ENCODE results near the gene UBQLN4. TPM values are rescaled to one million over a fixed set of nuclear protein-coding genes. Genes with fewer than 3 reads are reported as not detected.

UBQLN4 gene
- 17.3 and 17.4 TPM in 2 replicates for total RNA-seq

DNA sequence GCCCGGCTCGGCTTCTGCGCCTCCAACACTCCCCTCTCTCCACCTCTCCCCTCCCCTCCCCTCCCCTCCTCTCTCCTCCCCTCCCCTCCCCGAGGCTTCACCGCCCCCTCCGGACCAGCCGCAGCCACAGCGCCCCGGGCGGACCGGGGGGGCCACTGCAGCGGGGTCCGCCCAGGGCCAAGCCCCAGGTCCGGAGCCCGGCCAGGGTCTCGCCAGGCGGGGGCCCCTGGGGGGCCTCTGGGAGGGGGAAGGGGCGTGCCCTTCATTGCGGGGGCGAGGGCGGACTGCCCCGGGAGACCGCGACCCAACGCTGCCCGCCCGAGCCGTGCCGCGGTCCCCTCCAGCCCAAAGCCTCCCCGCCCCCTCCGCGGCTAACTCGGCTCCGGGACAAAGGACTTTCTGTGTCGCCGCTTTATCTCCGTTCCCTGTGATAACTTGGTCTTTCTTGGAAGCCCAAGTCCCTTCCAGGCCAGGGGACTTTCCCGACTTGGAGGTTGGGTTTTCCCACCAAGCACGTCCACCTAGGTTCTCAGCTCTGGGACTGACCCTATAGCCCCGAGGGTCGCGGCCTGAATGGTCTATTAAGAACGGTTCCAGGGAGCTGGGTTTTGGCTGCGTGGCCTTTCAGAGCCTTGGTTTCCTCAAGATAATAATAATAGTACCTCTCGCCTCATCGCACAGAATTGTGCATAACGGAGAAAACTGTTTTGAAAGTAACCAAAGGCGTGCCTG, at the start of gene UBQLN4:
Gene UBQLN4, minus strand, starts transcription at position 31 of the 732 bp plus-strand sequence. CDS start 97 bp downstream, outside the sequence.

DNA sequence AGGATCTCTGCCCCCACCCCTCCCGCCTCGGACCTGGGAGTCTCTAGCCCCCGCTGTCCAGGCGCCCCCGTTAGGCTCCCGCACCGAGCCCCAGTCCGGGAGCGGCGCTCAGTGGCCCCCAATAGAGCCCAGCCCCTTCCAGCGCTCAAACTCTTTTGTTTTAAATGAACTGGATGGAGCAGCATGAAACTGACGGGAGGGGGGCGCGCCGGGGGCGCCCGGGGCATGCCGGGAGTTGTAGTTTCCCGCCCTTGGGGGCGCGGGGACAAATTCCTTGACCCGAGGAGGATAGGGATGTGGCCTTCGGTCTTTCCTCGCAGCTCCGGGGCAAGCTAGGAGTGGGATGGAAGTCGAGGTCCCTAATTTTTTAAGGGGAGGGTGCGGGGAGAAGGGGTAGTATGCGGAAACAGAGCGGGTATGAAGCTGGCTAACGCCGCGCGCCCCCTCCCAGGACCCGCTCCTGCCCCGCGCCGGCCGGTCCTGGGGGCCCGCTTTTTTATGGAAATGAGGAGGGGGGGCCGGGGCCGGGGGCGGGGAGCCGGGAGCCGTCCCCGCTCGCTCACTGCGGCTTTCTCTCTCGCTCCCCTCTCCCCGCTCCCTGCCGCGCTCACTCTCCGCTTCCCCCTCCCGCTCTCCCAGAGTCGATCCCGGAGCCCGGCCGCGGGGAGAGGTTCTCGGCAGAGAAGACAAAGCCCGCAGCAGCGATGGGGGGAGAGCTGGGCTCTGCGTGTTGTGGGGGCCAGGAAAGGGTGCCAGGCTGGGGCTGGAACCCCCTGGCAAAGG, 28.9 kb upstream of the UBQLN4 start, which contains the start of gene MEX3A:
Gene MEX3A, minus strand, starts transcription at position 157 of the 783 bp plus-strand sequence. CDS start 467 bp downstream, outside the sequence.

DNA sequence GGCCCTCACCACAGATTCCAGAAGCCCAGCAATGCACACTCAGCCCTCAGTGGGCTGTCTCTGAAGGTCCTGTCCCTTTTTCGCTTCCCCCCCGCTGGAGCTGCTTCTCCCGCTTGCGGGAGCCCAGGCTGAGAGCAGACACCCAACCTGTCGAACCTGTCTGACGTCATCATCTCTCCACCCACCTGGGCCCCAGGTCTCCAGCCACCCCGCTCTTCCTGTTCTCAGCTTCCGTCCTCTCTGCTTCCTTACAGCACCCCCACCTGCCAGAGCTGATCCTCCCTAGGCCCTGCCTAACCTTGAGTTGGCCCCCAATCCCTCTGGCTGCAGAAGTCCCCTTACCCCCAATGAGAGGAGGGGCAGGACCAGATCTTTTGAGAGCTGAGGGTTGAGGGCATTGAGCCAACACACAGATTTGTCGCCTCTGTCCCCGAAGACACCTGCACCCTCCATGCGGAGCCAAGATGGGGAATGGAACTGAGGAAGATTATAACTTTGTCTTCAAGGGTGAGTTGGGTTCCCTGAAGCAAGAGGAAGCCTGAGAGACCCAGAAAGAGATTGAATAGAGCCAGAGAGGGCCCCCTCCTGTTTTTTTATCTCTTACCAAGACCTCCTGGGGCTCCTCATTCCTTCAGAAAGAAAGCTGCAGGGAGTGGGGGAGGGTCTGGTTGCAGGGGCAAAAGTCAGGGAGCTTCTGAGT, 7.5 kb upstream of the UBQLN4 start, which contains the start of gene RAB25:
Gene RAB25, plus strand, starts transcription at position 224 of the 700 bp plus-strand sequence. Its CDS starts 241 bp downstream, at position 465.

DNA sequence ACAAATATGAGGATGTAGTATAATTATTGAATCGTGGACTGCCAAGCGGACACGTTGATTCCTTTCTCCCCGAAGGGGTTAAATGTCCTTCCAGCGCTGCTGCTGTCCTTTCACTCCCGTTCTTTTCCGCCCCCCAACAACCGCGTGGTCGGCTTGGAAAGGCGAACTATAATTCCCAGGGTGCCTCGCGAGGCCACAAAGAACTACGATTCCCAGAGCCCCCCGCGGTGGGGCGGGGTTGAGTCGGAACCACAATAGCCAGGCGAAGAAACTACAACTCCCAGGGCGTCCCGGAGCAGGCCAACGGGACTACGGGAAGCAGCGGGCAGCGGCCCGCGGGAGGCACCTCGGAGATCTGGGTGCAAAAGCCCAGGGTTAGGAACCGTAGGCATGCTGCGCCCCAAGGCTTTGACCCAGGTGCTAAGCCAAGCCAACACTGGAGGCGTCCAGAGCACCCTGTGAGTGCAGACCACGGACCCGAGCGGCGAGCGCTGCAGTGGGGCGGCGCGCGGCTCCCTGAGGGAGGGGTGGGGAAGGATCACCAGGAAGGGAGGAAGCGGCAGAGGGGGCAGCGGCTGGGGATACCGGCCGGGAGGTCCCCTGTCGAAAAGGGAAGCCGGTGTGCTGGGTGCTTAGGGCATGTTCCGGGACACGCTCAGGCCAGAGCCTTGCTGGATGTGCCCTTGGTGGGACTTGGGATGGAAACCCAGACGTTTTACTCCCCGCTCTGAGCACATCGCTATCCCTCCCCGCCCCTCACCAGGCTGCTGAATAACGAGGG, 1.1 kb upstream of the UBQLN4 start, which contains the start of gene LAMTOR2:
Gene LAMTOR2, plus strand, starts transcription at position 283 of the 781 bp plus-strand sequence. Its CDS starts 108 bp downstream, at position 391.

DNA sequence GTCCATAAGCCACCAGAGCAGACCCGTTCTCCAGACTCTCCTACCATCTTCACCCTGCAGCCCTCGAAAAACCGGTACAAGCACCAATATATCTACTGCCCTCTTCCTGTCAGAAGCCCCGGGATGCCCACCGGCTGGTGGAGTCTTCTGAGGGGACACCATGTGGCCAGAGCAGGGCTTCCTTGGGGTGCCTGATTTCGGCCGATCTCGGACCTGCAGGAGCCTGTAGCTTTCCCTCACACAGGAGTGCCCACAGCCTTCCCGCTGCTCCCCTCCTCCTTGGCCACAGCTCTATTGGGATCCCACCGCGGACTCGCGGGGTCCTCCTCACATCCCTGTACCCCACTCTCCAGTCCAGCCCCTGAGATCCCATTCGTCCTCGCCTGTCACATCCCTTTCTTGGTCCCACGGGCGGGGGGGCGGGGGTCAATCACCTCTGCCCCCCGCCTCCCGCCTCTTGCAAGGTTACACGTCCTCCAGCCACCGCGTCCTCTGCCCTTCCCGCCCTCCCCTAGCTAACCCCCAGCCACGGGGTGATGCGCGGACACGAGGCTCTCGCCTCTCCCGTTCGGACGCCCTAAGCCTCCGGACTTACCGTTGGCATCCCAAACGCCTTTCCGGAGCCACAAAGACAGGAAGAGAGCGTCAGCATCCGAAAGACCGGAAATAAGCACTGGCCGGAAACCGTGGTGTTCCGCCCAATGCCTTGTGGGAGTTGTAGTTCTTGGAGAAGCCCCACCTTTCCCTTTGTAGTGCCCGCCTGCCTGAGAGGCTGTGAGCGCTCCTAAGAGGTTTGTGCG, 33.1 kb downstream of the UBQLN4 start, which contains the start of gene SSR2:
Gene SSR2, minus strand, starts transcription at position 659 of the 800 bp plus-strand sequence. CDS start 784 bp downstream, outside the sequence.

Other genes starting within 250 kb of the UBQLN4 start
- gene GON4L, start 196.6 kb downstream of the UBQLN4 start, total RNA-seq = 13.6 and 16.8 TPM in 2 replicates
- gene SYT11, start 194.2 kb downstream of the UBQLN4 start, total RNA-seq = 20.8 and 21.9 TPM in 2 replicates
- 7.9 and 12.2 TPM in 2 replicates for gene RIT1, start 142.4 kb downstream of the UBQLN4 start, total RNA-seq
- gene KHDC4, start 119.4 kb downstream of the UBQLN4 start, total RNA-seq = 16.5 and 22.6 TPM in 2 replicates
- not detected in 2 replicates for gene RXFP4, start 112.2 kb downstream of the UBQLN4 start, total RNA-seq
- 130 and 152 TPM in 2 replicates for gene ARHGEF2, start 75.3 kb downstream of the UBQLN4 start, total RNA-seq
- gene SSR2, start 32.8 kb downstream of the UBQLN4 start, total RNA-seq = 431 and 503 TPM in 2 replicates
- gene LAMTOR2, start 984 bp upstream of the UBQLN4 start, total RNA-seq = 80.4 and 88.7 TPM in 2 replicates
- gene RAB25, start 7.4 kb upstream of the UBQLN4 start, total RNA-seq = 0.15 TPM in 1 of 2 replicates, not detected in the other
- gene MEX3A, start 28.7 kb upstream of the UBQLN4 start, total RNA-seq = 5.1 and 6.2 TPM in 2 replicates
- gene LMNA, start 60.9 kb upstream of the UBQLN4 start, total RNA-seq = 888 and 901 TPM in 2 replicates
- 0.67 and 0.74 TPM in 2 replicates for gene SEMA4A, start 99.8 kb upstream of the UBQLN4 start, total RNA-seq
- 10.1 and 11.0 TPM in 2 replicates for gene SLC25A44, start 140.3 kb upstream of the UBQLN4 start, total RNA-seq
- gene PMF1, start 159.2 kb upstream of the UBQLN4 start, total RNA-seq = 78.7 and 84.4 TPM in 2 replicates
- gene BGLAP, start 188.4 kb upstream of the UBQLN4 start, total RNA-seq = 0.59 TPM in 1 of 2 replicates, not detected in the other
- gene PAQR6, start 194.3 kb upstream of the UBQLN4 start, total RNA-seq = 0.15 and 0.34 TPM in 2 replicates
- gene SMG5, start 229.0 kb upstream of the UBQLN4 start, total RNA-seq = 32.3 and 33.0 TPM in 2 replicates
- gene TMEM79, start 230.5 kb upstream of the UBQLN4 start, total RNA-seq = 1.8 and 2.5 TPM in 2 replicates
- 70.2 and 73.5 TPM in 2 replicates for gene GLMP, start 241.9 kb upstream of the UBQLN4 start, total RNA-seq
- not detected in 2 replicates for gene VHLL, start 245.5 kb upstream of the UBQLN4 start, total RNA-seq